HPDE6-E6E7 (cell line): ENCODE results near the gene DKK1.
A peak's percentile ranks its signal among the peaks of the same experiment; 100 is the strongest.

ENCODE experiments used
- DNase-seq: peaks from one replicate; pipeline ENCODE4 v3.0.0; 2011; ENCODE audit warnings: missing footprints; ENCODE audit errors: extremely low spot score

Gene DKK1

GRCh38 chr10:52313933-52314821 lies at the start of gene DKK1:
TSS of gene DKK1 (plus strand) at chr10:52314281. CDS start at chr10:52314435, 154 bp downstream.
- peak; percentile 54 for DNase-seq

- DNase-seq: no peak
Measured at GRCh38 chr10:52265131-52265926, 48.8 kb upstream of the DKK1 start.

- DNase-seq: no peak
Measured at GRCh38 chr10:52266858-52267257, 47.2 kb upstream of the DKK1 start.

- peak; percentile 2 for DNase-seq
Measured at GRCh38 chr10:52268790-52269189, 45.3 kb upstream of the DKK1 start.

- no peak for DNase-seq
Measured at GRCh38 chr10:52269233-52269632, 44.8 kb upstream of the DKK1 start.

GRCh38 chr10:52276163-52276562 lies 37.9 kb upstream of the DKK1 start:
- no peak for DNase-seq

- no peak for DNase-seq
Measured at GRCh38 chr10:52276986-52277385, 37.1 kb upstream of the DKK1 start.

- DNase-seq: no peak
Measured at GRCh38 chr10:52279546-52279945, 34.5 kb upstream of the DKK1 start.

GRCh38 chr10:52280051-52280450 lies 34.0 kb upstream of the DKK1 start:
- DNase-seq: no peak

GRCh38 chr10:52283174-52283573 lies 30.9 kb upstream of the DKK1 start:
- DNase-seq: no peak

GRCh38 chr10:52284416-52285013 lies 29.6 kb upstream of the DKK1 start:
- DNase-seq: no peak

- DNase-seq: no peak
Measured at GRCh38 chr10:52287866-52288265, 26.2 kb upstream of the DKK1 start.

GRCh38 chr10:52297747-52298146 lies 16.3 kb upstream of the DKK1 start:
- DNase-seq: no peak

- no peak for DNase-seq
Measured at GRCh38 chr10:52300599-52301277, 13.3 kb upstream of the DKK1 start.

GRCh38 chr10:52308251-52309031 lies 5.6 kb upstream of the DKK1 start:
- DNase-seq: peak; percentile 53

- no peak for DNase-seq
Measured at GRCh38 chr10:52312942-52313255, 1.2 kb upstream of the DKK1 start.

GRCh38 chr10:52313256-52313932 lies 687 bp upstream of the DKK1 start:
- peak; percentile 19 for DNase-seq

GRCh38 chr10:52314822-52315552 lies 906 bp downstream of the DKK1 start:
- peak; percentile 5 for DNase-seq

- no peak for DNase-seq
Measured at GRCh38 chr10:52316001-52316400, 1.9 kb downstream of the DKK1 start.

GRCh38 chr10:52316500-52316899 lies 2.4 kb downstream of the DKK1 start:
- DNase-seq: no peak
